Middle frontal gyrus (tissue), 1 donor: ENCODE measurements around the gene NTF3.
"Not testable (repeated sequence)": the region's sequence is repeated elsewhere in the genome, so short reads cannot be mapped to it uniquely, and the experiment has no call there.

Source experiments
- DNase-seq: peaks from one replicate; pipeline ENCODE4 v3.0.0-alpha.2; 2015; ENCODE audit warnings: low spot score; ENCODE audit errors: extremely low spot score

The NTF3 gene

DNA sequence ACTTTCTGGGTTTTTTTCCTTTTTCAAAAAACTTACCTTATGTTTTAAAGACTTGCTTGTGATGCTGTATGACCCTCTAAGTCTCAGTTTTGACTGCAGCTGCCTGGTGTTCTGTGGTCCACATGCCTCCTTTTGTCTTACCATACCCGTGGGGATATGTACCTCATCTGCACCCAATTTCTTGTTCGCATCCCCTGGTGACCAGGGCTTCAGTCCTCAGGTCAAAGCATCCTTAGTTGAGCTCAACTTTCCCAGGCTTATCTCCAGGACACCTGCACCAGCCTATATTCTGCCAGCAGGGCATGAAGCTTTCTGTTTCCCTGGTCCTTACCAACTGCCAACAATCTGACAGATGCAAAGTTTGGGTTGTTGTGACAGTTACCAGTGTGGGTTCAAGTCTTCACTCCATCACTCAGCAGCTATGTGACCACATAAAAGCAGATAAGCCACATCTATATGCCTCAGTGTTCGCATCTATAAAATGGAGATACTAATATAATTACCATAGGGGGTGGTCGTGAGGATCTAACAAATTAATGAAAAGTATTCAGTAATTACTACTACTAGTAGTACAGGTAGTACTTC, 94.0 kb downstream of the NTF3 start:
- DNase-seq: no peak

DNA sequence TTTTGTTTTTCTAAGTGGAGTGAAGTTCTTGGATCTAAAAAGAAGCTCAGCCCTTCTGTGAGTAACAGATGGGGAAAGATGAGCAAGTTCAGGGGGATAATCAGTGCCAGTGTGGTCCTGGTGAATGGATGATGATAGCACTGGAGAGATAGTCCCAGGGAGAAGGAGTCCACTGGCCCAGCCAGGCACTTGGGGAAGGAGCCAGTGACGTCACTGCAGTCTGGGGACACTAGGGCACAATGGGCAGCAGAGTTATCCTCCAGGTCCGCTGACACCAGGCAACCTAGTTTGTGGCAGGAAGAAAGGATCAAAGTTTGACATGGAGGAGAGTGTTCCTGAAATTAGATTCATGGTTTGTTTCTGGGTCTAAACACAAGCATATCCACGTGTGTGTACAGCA, 101.5 kb downstream of the NTF3 start:
- DNase-seq: no peak

DNA sequence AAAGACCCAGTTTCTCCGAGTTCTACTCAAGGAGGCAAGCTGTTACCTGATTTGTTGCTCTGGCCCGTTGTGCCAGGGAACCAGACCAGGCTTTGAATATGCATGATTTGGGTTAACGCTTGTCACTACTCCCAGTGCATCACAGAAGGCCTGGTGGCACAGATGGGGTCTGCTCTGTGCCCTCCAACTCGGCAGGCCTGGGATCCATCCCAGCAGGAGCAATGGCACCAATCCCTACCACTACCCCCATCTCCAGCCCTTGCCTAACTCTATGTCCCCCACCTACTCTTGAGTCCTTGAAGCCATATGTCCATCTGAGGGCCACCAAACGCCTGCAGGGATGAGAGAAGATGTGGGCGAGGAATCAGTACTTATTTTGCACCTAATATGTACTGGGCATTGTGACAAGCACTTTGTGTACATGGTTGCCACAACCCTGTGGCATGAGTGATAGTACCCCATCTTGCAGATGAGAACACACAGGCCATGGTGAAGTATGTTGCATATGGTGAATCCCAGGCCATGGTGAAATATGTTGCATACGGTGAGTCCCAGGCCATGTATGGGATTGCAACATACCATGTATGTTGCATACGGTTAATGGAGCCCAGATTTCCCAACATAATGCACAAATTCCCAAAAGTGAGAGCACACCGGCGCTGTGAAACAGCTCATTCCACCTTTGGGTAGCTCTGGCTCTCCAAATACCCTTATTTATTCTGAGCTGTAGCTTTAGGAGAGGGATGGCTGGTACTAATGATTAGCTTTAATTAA, 102.7 kb downstream of the NTF3 start:
- no peak for DNase-seq

- no peak for DNase-seq
Measured at GRCh38 chr12:5535541-5535940, 103.6 kb downstream of the NTF3 start.

GRCh38 chr12:5537026-5537615, 105.2 kb downstream of the NTF3 start:
- DNase-seq: not testable (repeated sequence)

DNA sequence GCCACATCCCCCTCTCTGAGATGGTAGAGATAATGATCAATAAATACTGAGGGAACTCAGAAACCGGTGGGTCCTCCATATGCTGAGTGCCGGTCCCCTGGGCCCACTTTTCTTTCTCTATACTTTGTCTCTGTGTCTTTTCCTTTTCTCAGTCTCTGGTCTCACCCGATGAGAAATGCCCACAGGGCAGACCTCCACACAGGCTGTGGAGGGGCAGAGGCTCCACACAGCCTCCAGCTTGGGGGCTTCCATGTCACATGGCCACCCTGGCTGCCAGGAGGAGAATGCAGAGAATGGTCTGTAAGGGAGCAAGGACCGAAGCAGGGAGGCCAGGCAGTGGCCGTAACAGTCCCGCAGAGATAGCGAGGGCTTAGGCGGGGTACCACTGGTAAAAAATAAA, 105.9 kb downstream of the NTF3 start:
- DNase-seq: no peak
